GM23248 (cell line): ENCODE data around the gene DACH2. TPM values are rescaled to one million over a fixed set of nuclear protein-coding genes. Genes with fewer than 3 reads are reported as not detected.
A peak's percentile ranks its signal among the peaks of the same experiment; 100 is the strongest.
"Not testable (repeated sequence)": the region's sequence is repeated elsewhere in the genome, so short reads cannot be mapped to it uniquely, and the experiment has no call there.

Experiments used
- DNase-seq: peaks from one replicate; pipeline ENCODE4 v3.0.0-alpha.2; 2015
- H2AFZ ChIP-seq: fragments of 200-600 bp; sonication (generic); 2 replicates; pipeline ENCODE4 v1.6.1; 2016; ENCODE audit warnings: antibody characterized with exemption
- H3F3A ChIP-seq: fragments of 200-600 bp; sonication (generic); 2 replicates; pipeline ENCODE4 v1.6.1; 2016; ENCODE audit warnings: mild to moderate bottlenecking, antibody characterized with exemption, mixed run types; ENCODE audit not compliant: insufficient read depth
- H3K27ac ChIP-seq: fragments of 200-600 bp; sonication (generic); 2 replicates; pipeline ENCODE4 v1.5.1; 2016; ENCODE audit warnings: mild to moderate bottlenecking
- H3K27me3 ChIP-seq: fragments of 200-600 bp; sonication (generic); replicated peaks from 2 replicates; pipeline ENCODE4 v1.6.1; 2016; ENCODE audit warnings: mild to moderate bottlenecking; ENCODE audit not compliant: insufficient read depth
- H3K36me3 ChIP-seq: fragments of 200-600 bp; sonication (generic); 2 replicates; pipeline ENCODE4 v1.6.1; 2016; ENCODE audit warnings: low read depth, mild to moderate bottlenecking
- H3K4me1 ChIP-seq: fragments of 200-600 bp; sonication (generic); 2 replicates; pipeline ENCODE4 v1.6.1; 2016; ENCODE audit warnings: mild to moderate bottlenecking; ENCODE audit not compliant: insufficient read depth
- H3K4me2 ChIP-seq: fragments of 200-600 bp; sonication (generic); one replicate; pipeline ENCODE4 v1.6.1; 2016; ENCODE audit warnings: mild to moderate bottlenecking; ENCODE audit not compliant: unreplicated experiment
- H3K4me3 ChIP-seq: fragments of 200-600 bp; sonication (generic); 2 replicates; pipeline ENCODE4 v1.5.1; 2016; ENCODE audit warnings: mild to moderate bottlenecking
- H3K79me2 ChIP-seq: fragments of 200-600 bp; sonication (generic); 2 replicates; pipeline ENCODE4 v1.6.1; 2016; ENCODE audit warnings: mild to moderate bottlenecking; ENCODE audit not compliant: insufficient read depth
- H3K9ac ChIP-seq: fragments of 200-600 bp; sonication (generic); 2 replicates; pipeline ENCODE4 v1.6.1; 2016; ENCODE audit warnings: mild to moderate bottlenecking
- H3K9me2 ChIP-seq: fragments of 200-600 bp; sonication (generic); 2 replicates; pipeline ENCODE4 v1.6.1; 2016; ENCODE audit warnings: mixed run types, mild to moderate bottlenecking, moderate library complexity; ENCODE audit not compliant: insufficient read depth
- H3K9me3 ChIP-seq: fragments of 200-600 bp; sonication (generic); one replicate; pipeline ENCODE4 v1.6.1; 2017; ENCODE audit warnings: low read depth
- H4K20me1 ChIP-seq: fragments of 200-600 bp; sonication (generic); 2 replicates; pipeline ENCODE4 v1.6.0; 2016; ENCODE audit not compliant: insufficient read depth
- EZH2 ChIP-seq: fragments of 200-600 bp; sonication (generic); IDR thresholded peaks from 2 replicates; pipeline ENCODE4 v1.6.1; 2018; ENCODE audit warnings: antibody characterized with exemption, mild to moderate bottlenecking; ENCODE audit not compliant: insufficient read depth, poor library complexity, severe bottlenecking
- EZH2phosphoT487 ChIP-seq: fragments of 200-600 bp; sonication (generic); IDR thresholded peaks from 2 replicates; pipeline ENCODE4 v1.6.1; 2018; ENCODE audit warnings: antibody characterized with exemption, moderate library complexity, mild to moderate bottlenecking, low read depth; ENCODE audit not compliant: insufficient read depth
- WGBS, 2 experiments: methylation state at CpG; one replicate each; pipeline ENCODE4 v1.1.6; 2015 to 2017; ENCODE audit warnings: low lambda C conversion rate in 2 of 2, low coverage in 1 of 2; ENCODE audit errors: missing lambda C conversion rate in 2 of 2; 5-methylcytosine and 5-hydroxymethylcytosine counted together
- in situ Hi-C: fragments of 300-500 bp; cut with MboI; formaldehyde crosslinking; loops from 2 replicates; pipeline ENCODE4 v1.15.0; 2020
- polyA plus RNA-seq: library from polyadenylated mRNA; unstranded; fragments of >200 nt; fragmentation: Nextera tagmentation; extraction: Ambion mirVana; gene quantifications from 2 replicates; pipeline ENCODE4 v1.2.1, GENCODE V29; 2016
- total RNA-seq: library from RNA; depleted of rRNA; stranded (reverse); fragments of >200 nt; shearing (Covaris generic); gene quantifications from 2 replicates; pipeline ENCODE4 v1.2.3, GENCODE V29; 2014

DACH2 gene
- total and polyA plus RNA-seq, 2 experiments from 2014 or later: not detected

DNA sequence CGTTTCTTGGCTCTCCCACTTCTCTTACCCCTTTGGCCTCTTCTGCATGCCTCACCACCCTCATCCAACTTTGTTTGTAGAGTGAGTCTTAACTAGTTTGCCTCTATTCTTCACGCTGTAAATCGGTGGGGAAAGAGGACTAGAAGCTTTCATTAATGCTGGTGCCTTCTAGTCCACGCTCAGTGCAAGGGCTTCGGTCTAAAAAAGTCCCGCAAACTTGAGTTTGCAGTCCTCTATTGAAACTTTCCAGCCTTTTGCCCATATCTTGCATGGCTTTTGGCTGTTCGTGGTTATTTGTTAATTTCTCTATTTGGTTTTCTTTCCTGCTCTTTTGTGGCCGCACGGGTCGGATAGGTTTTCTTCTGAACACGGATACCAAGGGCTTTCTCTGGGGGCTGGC, 868 bp downstream of the DACH2 start:
- Histone ChIP-seq H3K9me3 (no peaks in the 10 kb centered on the region), H3K27me3 (no peaks in the 10 kb centered on the region), H3K9me2 (no peaks in the 10 kb centered on the region), H2AFZ (no peak overlapping the region), H3K9ac (no peak overlapping the region), H3K79me2 (no peaks in the 10 kb centered on the region), H3K4me3 (no peak overlapping the region), H3K36me3 (no peaks in the 10 kb centered on the region), H3K4me2 (no peak overlapping the region), H3F3A (no peaks in the 10 kb centered on the region), H4K20me1 (no peaks in the 10 kb centered on the region), H3K27ac (no peak overlapping the region), H3K4me1 (no peaks in the 10 kb centered on the region)
- 20 to 23% methylated on average over 10 to 11 of the region's 11 CpGs for WGBS, 2 experiments
- DNase-seq: no peak
- TF ChIP-seq EZH2 (no peak), EZH2phosphoT487 (no peak)
- in situ Hi-C loops: no loop called here

DNA sequence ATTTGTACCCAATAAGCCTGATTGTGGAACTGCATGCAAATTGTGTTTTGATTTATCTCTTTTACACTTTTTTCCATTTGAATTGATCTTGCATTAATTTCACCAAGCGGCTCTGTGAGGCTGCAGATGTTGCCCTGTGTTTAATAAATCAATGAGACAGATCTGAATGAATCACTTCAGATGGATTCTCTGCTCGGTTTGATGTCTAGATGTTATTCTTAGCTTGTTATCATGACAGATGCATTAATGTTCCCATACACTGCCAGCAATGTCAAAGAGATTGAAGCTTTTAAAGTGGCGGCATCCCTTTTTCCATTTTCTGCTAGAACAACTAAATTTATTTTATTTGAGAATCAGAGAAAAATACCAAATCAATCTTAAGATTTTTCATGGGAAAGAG, 6.3 kb downstream of the DACH2 start:
- Histone ChIP-seq H4K20me1 (no peaks in the 10 kb centered on the region), H3K9ac (no peak overlapping the region), H3K4me1 (no peaks in the 10 kb centered on the region), H3K9me3 (no peaks in the 10 kb centered on the region), H3K4me2 (no peak overlapping the region), H3K27me3 (no peaks in the 10 kb centered on the region), H3K79me2 (no peaks in the 10 kb centered on the region), H3K36me3 (no peaks in the 10 kb centered on the region), H3K4me3 (no peak overlapping the region), H3K9me2 (no peaks in the 10 kb centered on the region), H2AFZ (no peak overlapping the region), H3F3A (no peaks in the 10 kb centered on the region), H3K27ac (no peak overlapping the region)
- 0 to 6% methylated on average over 2 to 3 of the region's 3 CpGs for WGBS, 2 experiments
- DNase-seq: no peak
- in situ Hi-C loops: no loop called here
- TF ChIP-seq EZH2phosphoT487 (no peak), EZH2 (no peak)

DNA sequence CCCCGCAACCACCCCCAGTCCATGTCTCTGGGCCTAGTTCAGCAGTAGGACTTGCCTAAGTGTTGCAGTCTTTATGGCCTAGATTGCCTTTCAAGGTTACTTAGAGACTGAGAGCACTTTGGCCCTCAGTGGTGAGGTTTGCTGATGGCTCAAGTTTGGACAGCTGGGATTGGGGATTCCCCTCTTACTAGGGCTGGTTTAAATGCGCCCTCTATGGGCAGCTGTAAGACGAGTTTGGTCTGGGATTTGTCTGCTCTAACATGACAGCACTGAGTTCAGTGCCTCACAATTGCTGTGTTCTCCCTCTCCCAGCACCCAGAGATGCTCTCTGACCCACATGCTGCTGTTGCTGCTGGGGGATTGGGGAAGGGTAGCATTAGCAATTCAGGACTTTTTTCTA, 23.1 kb downstream of the DACH2 start:
- TF ChIP-seq EZH2phosphoT487: no peak
- no peak for TF ChIP-seq EZH2
- Histone ChIP-seq H3K9me2 (no peaks in the 10 kb centered on the region), H3K4me1 (no peaks in the 10 kb centered on the region), H3K4me3 (no peak overlapping the region), H3K79me2 (no peaks in the 10 kb centered on the region), H4K20me1 (no peaks in the 10 kb centered on the region), H2AFZ (no peak overlapping the region), H3K27me3 (no peaks in the 10 kb centered on the region), H3F3A (no peaks in the 10 kb centered on the region), H3K9me3 (no peaks in the 10 kb centered on the region), H3K9ac (no peak overlapping the region), H3K4me2 (no peak overlapping the region), H3K27ac (no peak overlapping the region), H3K36me3 (no peaks in the 10 kb centered on the region)
- 0 to 17% methylated on average over 2 to 3 of the region's 3 CpGs for WGBS, 2 experiments
- in situ Hi-C loops: no loop called here
- peak; percentile 53 for DNase-seq

DNA sequence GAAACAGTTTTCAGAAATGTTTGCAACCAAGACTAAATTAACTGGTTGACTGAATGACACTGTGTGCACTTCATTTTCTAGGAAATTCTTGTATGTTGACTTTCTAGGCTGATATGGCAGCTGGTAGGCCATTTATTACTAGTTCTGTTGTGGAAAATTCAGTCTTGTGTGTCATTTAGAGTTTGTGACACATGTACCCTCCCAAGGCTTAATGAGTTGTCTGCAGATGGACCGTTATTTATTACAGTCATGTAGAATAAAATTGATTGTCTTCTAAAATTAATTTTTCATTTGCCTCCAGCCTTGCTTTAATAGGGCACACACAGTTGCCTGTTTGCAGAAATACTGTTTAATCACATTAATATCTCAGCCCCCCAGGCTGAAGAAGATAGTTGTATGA, 30.7 kb downstream of the DACH2 start:
- H3K9me3 ChIP-seq: no peaks in the 10 kb centered on the region
- 29 to 57% methylated on average over 1 of the region's 1 CpG for WGBS, 2 experiments
- no peaks in the 10 kb centered on the region for H3K36me3 ChIP-seq
- H3K9ac ChIP-seq: no peak overlapping the region
- no peak overlapping the region for H2AFZ ChIP-seq
- H3K9me2 ChIP-seq: no peaks in the 10 kb centered on the region
- H3K79me2 ChIP-seq: no peaks in the 10 kb centered on the region
- H3K27ac ChIP-seq: no peak overlapping the region
- no peaks in the 10 kb centered on the region for H3F3A ChIP-seq
- TF ChIP-seq EZH2: no peak
- TF ChIP-seq EZH2phosphoT487: no peak
- DNase-seq: no peak
- in situ Hi-C loops: no loop called here
- no peaks in the 10 kb centered on the region for H4K20me1 ChIP-seq
- H3K4me3 ChIP-seq: no peak overlapping the region
- H3K27me3 ChIP-seq: no peaks in the 10 kb centered on the region
- no peaks in the 10 kb centered on the region for H3K4me1 ChIP-seq
- no peak overlapping the region for H3K4me2 ChIP-seq

DNA sequence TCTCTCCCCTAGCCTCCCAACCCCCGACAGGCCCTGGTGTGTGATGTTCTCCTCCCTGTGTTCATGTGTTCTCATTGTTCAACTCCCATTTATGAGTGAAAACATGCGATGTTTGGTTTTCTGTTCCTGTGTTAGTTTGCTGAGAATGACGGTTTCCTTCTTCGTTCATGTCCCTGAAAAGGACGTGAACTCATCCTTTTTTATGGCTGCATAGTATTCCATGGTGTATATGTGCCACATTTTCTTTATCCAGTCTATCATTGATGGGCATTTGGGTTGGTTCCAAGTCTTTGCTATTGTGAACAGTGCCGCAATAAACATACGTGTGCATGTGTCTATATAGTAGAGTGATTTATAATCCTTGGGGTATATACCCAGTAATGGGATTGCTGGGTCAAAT, 33.1 kb downstream of the DACH2 start:
- H3K9ac ChIP-seq, H3K4me1 ChIP-seq, H3K27me3 ChIP-seq, H3K79me2 ChIP-seq, H3K9me3 ChIP-seq, H3K27ac ChIP-seq, H3K4me2 ChIP-seq, H2AFZ ChIP-seq, H4K20me1 ChIP-seq, H3K9me2 ChIP-seq, DNase-seq, H3F3A ChIP-seq, in situ Hi-C loops, H3K36me3 ChIP-seq, H3K4me3 ChIP-seq: not testable (repeated sequence)
- WGBS, 2 experiments: 28 to 47% methylated on average over 6 to 7 of the region's 7 CpGs
